ENCODE results near the gene DNPEP.

DNA sequence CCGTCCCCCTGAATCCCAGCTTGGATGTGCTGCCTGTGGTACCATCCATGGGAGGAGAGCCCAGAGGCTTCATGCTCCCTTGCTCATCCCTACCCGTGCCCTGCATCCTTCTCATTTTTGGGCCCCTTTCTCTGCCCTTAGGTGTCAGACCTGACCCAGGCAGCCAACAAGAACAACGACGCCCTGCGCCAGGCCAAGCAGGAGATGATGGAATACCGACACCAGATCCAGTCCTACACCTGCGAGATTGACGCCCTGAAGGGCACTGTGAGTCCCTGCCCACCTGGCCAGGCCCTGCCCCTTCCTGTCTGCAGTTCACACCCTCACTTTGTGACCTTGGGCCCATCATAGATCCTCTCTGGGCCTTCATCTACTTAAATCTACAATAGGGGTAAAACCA, 33.0 kb upstream of the DNPEP start:
- TF ChIP-seq CTCF (IDR thresholded peaks at IDR 0.05), result no peak
- no peak for TF ChIP-seq POLR2A (IDR thresholded peaks at IDR 0.05)
